GM12878 (cell line): ENCODE results near the gene CALB2. TPM values are rescaled to one million over a fixed set of nuclear protein-coding genes. Genes with fewer than 3 reads are reported as not detected.

Experiments
- ATAC-seq: fragments of 200-7000 bp; cut with Tn5 transposase; 3 replicates; pipeline ENCODE4 v1.9.1; 2020; ENCODE audit warnings: mild to moderate bottlenecking, moderate library complexity
- BruUV-seq: library from RNA; stranded (reverse); fragments of 400-500 nt; replicated peaks from 2 replicates; lab custom pipeline; 2021; lab: Mats Ljungman, UMichigan
- CTCF ChIA-PET: fragments of 300-600 bp; sonication (Branson Sonifier 250); formaldehyde crosslinking; extraction: SDS; loops from one replicate; lab custom pipeline; 2021; ENCODE audit warnings: inconsistent platforms; lab: Yijun Ruan, JAX
- POLR2A ChIA-PET: fragments of 350-600 bp; formaldehyde crosslinking; extraction: SDS; loops from one replicate; lab custom pipeline; 2021; ENCODE audit warnings: inconsistent platforms; lab: Charles Lee
- RAD21 ChIA-PET: fragments of 300-600 bp; sonication (Branson Sonifier 250); formaldehyde crosslinking; loops from one replicate; lab custom pipeline; 2023; ENCODE audit warnings: antibody characterized with exemption; ENCODE audit not compliant: unreplicated experiment; lab: Charles Lee
- SMC1A ChIA-PET: fragments of 300-600 bp; sonication (Branson Sonifier 250); formaldehyde crosslinking; loops from one replicate; lab custom pipeline; 2023; ENCODE audit not compliant: unreplicated experiment, uncharacterized antibody; lab: Charles Lee
- DNase-seq: peaks from one replicate; pipeline ENCODE4 v3.0.0-alpha.2; 2011; ENCODE audit warnings: low read depth, low spot score
- FAIRE-seq: peaks from 3 replicates; lab custom pipeline; 2011; peaks lifted over from hg19 to GRCh38; lab: Jason Lieb, UNC
- H2AFZ ChIP-seq: 2 replicates; pipeline ENCODE4 v1.6.0; 2011; ENCODE audit warnings: low read depth, low read length, control low read depth; ENCODE audit not compliant: control insufficient read depth
- H3K27ac ChIP-seq: 2 replicates; pipeline ENCODE4 v1.5.1; 2011; ENCODE audit warnings: control low read depth; ENCODE audit not compliant: control insufficient read depth, insufficient read depth
- H3K27me3 ChIP-seq, 2 experiments: replicated peaks in 1 of 2; 2 replicates each; pipeline versions ENCODE4 v1.6.0 to v1.6.1; 2011; ENCODE audit warnings: low read length in 1 of 2; ENCODE audit not compliant: control insufficient read depth in 2 of 2, insufficient read depth in 2 of 2
- H3K36me3 ChIP-seq, 2 experiments: 2 replicates each; pipeline ENCODE4 v1.5.1; 2011; ENCODE audit warnings: low read length in 1 of 2; ENCODE audit not compliant: control insufficient read depth in 2 of 2, insufficient read depth in 2 of 2
- H3K4me1 ChIP-seq: 2 replicates; pipeline ENCODE4 v1.6.1; 2011; ENCODE audit warnings: mild to moderate bottlenecking, low read length, moderate library complexity, mixed read lengths; ENCODE audit not compliant: control insufficient read depth, insufficient read depth
- H3K4me2 ChIP-seq: 2 replicates; pipeline ENCODE4 v1.6.0; 2011; ENCODE audit warnings: control low read depth; ENCODE audit not compliant: control insufficient read depth, insufficient read depth
- H3K4me3 ChIP-seq: fragments of 200-600 bp; sonication (generic); 2 replicates; pipeline ENCODE4 v1.5.1; 2016
- H3K79me2 ChIP-seq: 2 replicates; pipeline ENCODE4 v1.6.0; 2011; ENCODE audit warnings: low read length; ENCODE audit not compliant: control insufficient read depth, insufficient read depth
- H3K9ac ChIP-seq: 2 replicates; pipeline ENCODE4 v1.8.0; 2011; ENCODE audit warnings: low read length, control low read depth, mixed read lengths; ENCODE audit not compliant: control insufficient read depth, insufficient read depth
- H3K9me3 ChIP-seq: replicated peaks from 3 replicates; pipeline ENCODE4 v1.5.1; 2011; ENCODE audit warnings: mild to moderate bottlenecking, low read length; ENCODE audit not compliant: control insufficient read depth, insufficient read depth
- H4K20me1 ChIP-seq: 2 replicates; pipeline ENCODE4 v1.6.0; 2011; ENCODE audit not compliant: control insufficient read depth, insufficient read depth
- BCL11A ChIP-seq: IDR thresholded peaks from 2 replicates; pipeline ENCODE4 v1.6.1; 2011; ENCODE audit warnings: low read depth, low read length
- CBFB ChIP-seq: IDR thresholded peaks from 2 replicates; pipeline ENCODE4 v1.6.1; 2016; ENCODE audit warnings: antibody characterized with exemption, low read depth
- CBX3 ChIP-seq: fragments of 200-600 bp; sonication (generic); IDR thresholded peaks from 2 replicates; pipeline ENCODE4 v1.6.1; 2016; ENCODE audit warnings: low read depth, borderline replicate concordance
- CREM ChIP-seq: IDR thresholded peaks from 2 replicates; pipeline ENCODE4 v1.6.1; 2014; ENCODE audit warnings: antibody characterized with exemption, low read depth
- E4F1 ChIP-seq: fragments of 450-650 bp; IDR thresholded peaks from 2 replicates; pipeline ENCODE4 v1.6.1; 2018; ENCODE audit warnings: borderline replicate concordance, mild to moderate bottlenecking; ENCODE audit not compliant: partially characterized antibody
- FOXK2 ChIP-seq: fragments of 450-650 bp; IDR thresholded peaks from 2 replicates; pipeline ENCODE4 v1.6.1; 2017; ENCODE audit warnings: mild to moderate bottlenecking, moderate library complexity
- GATAD2B ChIP-seq: fragments of 450-650 bp; conservative IDR thresholded peaks from 2 replicates; pipeline ENCODE4 v1.6.1; 2017; ENCODE audit warnings: low read depth, mild to moderate bottlenecking, moderate library complexity
- HDGF ChIP-seq: fragments of 450-650 bp; IDR thresholded peaks from 2 replicates; pipeline ENCODE4 v1.6.1; 2016; ENCODE audit warnings: antibody characterized with exemption
- NR2C1 ChIP-seq: fragments of 450-650 bp; IDR thresholded peaks from 2 replicates; pipeline ENCODE4 v1.6.1; 2017; ENCODE audit warnings: antibody characterized with exemption, mild to moderate bottlenecking, moderate library complexity
- PAX5 ChIP-seq: IDR thresholded peaks from 2 replicates; pipeline ENCODE4 v1.6.1; 2011; ENCODE audit warnings: low read depth, low read length, borderline replicate concordance
- POLR2A ChIP-seq: IDR thresholded peaks from 2 replicates; pipeline ENCODE4 v1.6.1; 2011; ENCODE audit warnings: low read depth, mild to moderate bottlenecking, low read length
- RAD21 ChIP-seq: IDR thresholded peaks from 2 replicates; pipeline ENCODE4 v1.6.1; 2011; ENCODE audit warnings: mild to moderate bottlenecking, low read depth, low read length, moderate library complexity; ENCODE audit not compliant: insufficient read depth
- RBBP5 ChIP-seq: fragments of 200-600 bp; sonication (generic); conservative IDR thresholded peaks from 2 replicates; pipeline ENCODE4 v1.6.1; 2016
- SIX5 ChIP-seq: IDR thresholded peaks from 2 replicates; pipeline ENCODE4 v1.6.1; 2011; ENCODE audit warnings: mild to moderate bottlenecking, low read depth, low read length, moderate library complexity; ENCODE audit not compliant: severe bottlenecking
- SKIL ChIP-seq: fragments of 450-650 bp; IDR thresholded peaks from 2 replicates; pipeline ENCODE4 v1.6.1; 2017; ENCODE audit warnings: mild to moderate bottlenecking, low read depth, inconsistent platforms; ENCODE audit not compliant: poor library complexity, severe bottlenecking
- TCF3 ChIP-seq: IDR thresholded peaks from 2 replicates; pipeline ENCODE4 v1.6.1; 2012; ENCODE audit warnings: low read depth, mild to moderate bottlenecking, low read length, borderline replicate concordance; ENCODE audit not compliant: insufficient read depth
- YBX1 ChIP-seq: fragments of 450-650 bp; IDR thresholded peaks from 2 replicates; pipeline ENCODE4 v1.6.1; 2016; ENCODE audit warnings: antibody characterized with exemption
- WGBS: methylation state at CpG from one replicate; pipeline ENCODE4 v1.1.6; 2016; ENCODE audit warnings: low lambda C conversion rate; ENCODE audit not compliant: insufficient replicate concordance, insufficient coverage; ENCODE audit errors: missing lambda C conversion rate; 5-methylcytosine and 5-hydroxymethylcytosine counted together
- in situ Hi-C: fragments of 300-500 bp; cut with MboI; formaldehyde crosslinking; loops from 9 replicates; pipeline ENCODE4 v1.14.3; 2018; ENCODE audit warnings: mixed read lengths
- intact Hi-C: fragments of 100-400 bp; cut with micrococcal nuclease; formaldehyde crosslinking; loops from one replicate; pipeline ENCODE4 v1.14.2; 2022; ENCODE audit not compliant: unreplicated experiment
- polyA plus RNA-seq, 11 experiments: library from polyadenylated mRNA; depleted of rRNA in 4 of 11; unstranded in 6 of 11; stranded (reverse) in 5 of 11; fragments of >200 nt; fragmentation: Nextera tagmentation in 4 of 11; fragmentation: Illumina TruSeq in 1 of 11; extraction: Ambion mirVana in 4 of 11; extraction: Trizol in 1 of 11; gene quantifications; 1 replicate in 1 of 11; 2 replicates in 10 of 11; pipeline versions ENCODE4 v1.2.1 to v1.2.3, GENCODE V29; 2011 to 2016; ENCODE audit warnings: inconsistent platforms in 2 of 11, missing spikeins in 2 of 11, low read depth in 1 of 11
- total RNA-seq, 4 experiments: library from RNA; depleted of rRNA in 3 of 4; stranded (reverse); fragments of >200 nt in 3 of 4; fragmentation: Illumina TruSeq in 1 of 4; extraction: Trizol in 1 of 4; gene quantifications; 2 replicates each; pipeline versions ENCODE4 v1.2.1 to v1.2.3, GENCODE V29; 2013 to 2021
- TF ChIP-seq, protein P1 (sequence below): fragments of 450-650 bp; IDR thresholded peaks from 2 replicates; pipeline ENCODE4 v1.6.1; 2017; ENCODE audit warnings: antibody characterized with exemption, mild to moderate bottlenecking, moderate library complexity

CALB2 gene
- total and polyA plus RNA-seq, 10 of the 15 experiments (the other 5 are each of a cell fraction or from before 2014, with no cell fraction given) = not detected

DNA sequence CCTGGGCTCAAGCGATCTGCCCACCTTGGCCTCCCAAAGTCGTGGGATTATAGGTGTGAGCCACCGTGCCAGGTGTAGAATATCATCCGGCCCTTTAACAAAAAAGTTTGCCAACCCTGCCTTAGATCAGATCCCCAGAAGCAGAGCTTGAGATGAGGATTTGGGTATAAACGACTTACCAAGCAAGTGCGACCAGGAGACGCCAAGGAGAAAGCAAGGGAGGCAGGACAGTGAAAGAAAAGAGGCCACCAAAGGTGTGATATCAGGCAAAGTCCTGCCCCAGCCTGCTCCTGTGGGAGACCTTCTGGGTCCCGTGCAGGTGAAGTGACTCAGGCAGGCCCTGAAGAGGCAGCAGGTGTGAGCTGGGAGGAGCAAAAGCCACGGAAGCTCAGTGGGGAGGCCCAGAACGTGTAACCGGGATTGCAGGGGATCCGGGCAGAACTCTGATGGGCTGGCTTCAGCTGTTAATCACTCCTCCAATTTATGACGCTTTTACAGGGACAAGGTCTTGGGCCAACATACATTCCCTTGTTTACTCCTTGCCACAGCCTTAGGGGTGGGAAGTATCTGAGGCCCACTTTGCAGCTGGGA lies 14.1 kb upstream of the CALB2 start (continued):
- TF ChIP-seq, protein P1, sequence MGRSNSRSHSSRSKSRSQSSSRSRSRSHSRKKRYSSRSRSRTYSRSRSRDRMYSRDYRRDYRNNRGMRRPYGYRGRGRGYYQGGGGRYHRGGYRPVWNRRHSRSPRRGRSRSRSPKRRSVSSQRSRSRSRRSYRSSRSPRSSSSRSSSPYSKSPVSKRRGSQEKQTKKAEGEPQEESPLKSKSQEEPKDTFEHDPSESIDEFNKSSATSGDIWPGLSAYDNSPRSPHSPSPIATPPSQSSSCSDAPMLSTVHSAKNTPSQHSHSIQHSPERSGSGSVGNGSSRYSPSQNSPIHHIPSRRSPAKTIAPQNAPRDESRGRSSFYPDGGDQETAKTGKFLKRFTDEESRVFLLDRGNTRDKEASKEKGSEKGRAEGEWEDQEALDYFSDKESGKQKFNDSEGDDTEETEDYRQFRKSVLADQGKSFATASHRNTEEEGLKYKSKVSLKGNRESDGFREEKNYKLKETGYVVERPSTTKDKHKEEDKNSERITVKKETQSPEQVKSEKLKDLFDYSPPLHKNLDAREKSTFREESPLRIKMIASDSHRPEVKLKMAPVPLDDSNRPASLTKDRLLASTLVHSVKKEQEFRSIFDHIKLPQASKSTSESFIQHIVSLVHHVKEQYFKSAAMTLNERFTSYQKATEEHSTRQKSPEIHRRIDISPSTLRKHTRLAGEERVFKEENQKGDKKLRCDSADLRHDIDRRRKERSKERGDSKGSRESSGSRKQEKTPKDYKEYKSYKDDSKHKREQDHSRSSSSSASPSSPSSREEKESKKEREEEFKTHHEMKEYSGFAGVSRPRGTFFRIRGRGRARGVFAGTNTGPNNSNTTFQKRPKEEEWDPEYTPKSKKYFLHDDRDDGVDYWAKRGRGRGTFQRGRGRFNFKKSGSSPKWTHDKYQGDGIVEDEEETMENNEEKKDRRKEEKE = no peak
- TF ChIP-seq TCF3 (no peak), BCL11A (no peak), RAD21 (no peak), CBFB (no peak), FOXK2 (no peak)

- H3K4me1 ChIP-seq = no peaks in the 10 kb centered on the region
- no peaks in the 10 kb centered on the region for H3K79me2 ChIP-seq
- DNase-seq = no peak
- H3K36me3 ChIP-seq = no peaks in the 10 kb centered on the region
- intact Hi-C loops (no loop called here), in situ Hi-C loops (no loop called here)
- ChIA-PET CTCF (no interaction called here), POLR2A (no interaction called here), SMC1A (no interaction called here), RAD21 (interaction anchor here (0.7 kb wide), 1 partner anchor 33 kb away, joined by 3 read pairs; no protein-coding TSS in a partner anchor)
- no peak overlapping the region for H3K4me3 ChIP-seq
- peaks cover 0 to 2% of the 10 kb centered on the region in 2 experiments; a peak in 2 of 4 replicates for H3K27me3 ChIP-seq
- no TSS peak for BruUV-seq
- H3K9me3 ChIP-seq = no peaks in the 10 kb centered on the region
- no peak overlapping the region for H3K9ac ChIP-seq
- no peaks in the 10 kb centered on the region for H4K20me1 ChIP-seq
- no peak overlapping the region for H3K4me2 ChIP-seq
- WGBS = 42% methylated on average over 10 of the region's 10 CpGs
- FAIRE-seq = no peak
- H3K27ac ChIP-seq = no peak overlapping the region
- no peak overlapping the region for H2AFZ ChIP-seq
- ATAC-seq = no peak
- TF ChIP-seq GATAD2B (no peak), PAX5 (no peak), POLR2A (no peak), CBX3 (no peak), YBX1 (no peak), CREM (no peak), SIX5 (no peak), E4F1 (no peak), RBBP5 (no peak), HDGF (no peak), SKIL (no peak), NR2C1 (no peak)
Observed at GRCh38 chr16:71345031-71345430, 13.5 kb upstream of the CALB2 start.
